NCI-H187 treated with DMSO at 0.1 percent for 48 hours (cell line): Measurements from ENCODE around the gene SENP1.
A peak's percentile ranks its signal among the peaks of the same experiment; 100 is the strongest.
"Not testable (repeated sequence)": the region's sequence is repeated elsewhere in the genome, so short reads cannot be mapped to it uniquely, and the experiment has no call there.

ENCODE experiments used
- DNase-seq: peaks from one replicate; lab custom pipeline; 2025; lab: John Stamatoyannopoulos, UW

The SENP1 gene

DNA sequence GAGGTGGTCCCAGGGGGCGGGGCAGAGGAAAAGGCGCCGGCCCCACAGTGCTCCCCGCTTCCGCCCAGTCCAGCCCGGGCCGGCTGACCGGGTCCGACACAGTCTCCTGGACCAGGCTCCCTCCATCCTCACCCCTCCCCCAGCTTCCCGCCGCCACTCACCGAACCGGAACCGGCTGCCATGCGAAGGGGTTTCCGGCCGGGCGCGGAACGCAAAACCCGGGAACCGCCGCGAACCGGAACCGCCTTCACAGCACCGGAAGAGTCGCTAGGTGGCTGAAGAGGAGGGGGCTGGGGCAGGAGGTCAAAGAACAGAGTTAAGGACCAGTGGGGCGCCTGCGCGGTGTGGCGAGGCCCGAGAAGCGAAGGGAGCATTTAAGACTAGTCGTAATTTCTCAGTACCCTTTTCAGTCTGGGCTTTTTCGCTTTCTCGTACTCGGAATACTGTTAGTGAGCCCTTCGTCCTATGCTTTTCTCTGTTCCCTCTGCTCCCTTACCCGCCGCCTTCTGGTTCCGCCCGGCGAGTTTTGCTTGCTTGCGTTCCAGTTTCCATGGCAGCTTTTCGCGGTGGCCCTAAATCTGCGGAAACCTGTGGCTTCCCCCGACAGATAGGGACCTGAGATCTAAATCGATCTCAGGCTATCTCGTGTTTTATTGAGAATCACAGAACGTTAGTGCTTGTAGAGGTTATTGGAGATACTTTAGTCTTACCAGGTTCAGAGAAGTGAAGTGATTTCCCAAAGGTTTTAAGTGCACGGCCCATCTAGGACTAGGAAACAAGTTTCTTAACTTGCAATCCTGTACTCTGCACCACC is at the start of gene SENP1:
Gene SENP1 (minus strand): TSS at position 213 of the 814 bp plus-strand sequence. CDS start 4,607 bp downstream, outside the sequence.
- peak; percentile 63 for DNase-seq

GRCh38 chr12:48151103-48151771 is 45.4 kb upstream of the SENP1 start:
- no peak for DNase-seq

DNA sequence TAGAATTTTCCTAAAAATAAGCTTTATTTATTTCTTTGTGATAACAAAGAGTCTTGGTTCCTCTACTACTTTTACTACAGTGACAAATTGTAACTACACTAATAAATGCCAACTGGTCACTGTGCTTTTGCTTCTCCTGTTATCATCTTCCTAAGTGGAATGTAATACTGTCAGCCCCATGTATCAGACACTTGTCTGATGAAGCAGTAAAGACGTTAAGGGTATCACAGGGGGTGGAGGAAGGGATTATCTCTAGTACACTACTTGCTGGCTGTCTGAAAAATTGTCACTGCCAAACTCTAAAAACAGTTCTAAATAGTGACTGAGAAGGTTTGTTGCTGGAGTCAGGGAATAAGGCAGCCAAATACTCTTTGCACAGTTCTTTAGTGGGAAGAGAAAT is 40.1 kb upstream of the SENP1 start:
- DNase-seq: no peak

DNA sequence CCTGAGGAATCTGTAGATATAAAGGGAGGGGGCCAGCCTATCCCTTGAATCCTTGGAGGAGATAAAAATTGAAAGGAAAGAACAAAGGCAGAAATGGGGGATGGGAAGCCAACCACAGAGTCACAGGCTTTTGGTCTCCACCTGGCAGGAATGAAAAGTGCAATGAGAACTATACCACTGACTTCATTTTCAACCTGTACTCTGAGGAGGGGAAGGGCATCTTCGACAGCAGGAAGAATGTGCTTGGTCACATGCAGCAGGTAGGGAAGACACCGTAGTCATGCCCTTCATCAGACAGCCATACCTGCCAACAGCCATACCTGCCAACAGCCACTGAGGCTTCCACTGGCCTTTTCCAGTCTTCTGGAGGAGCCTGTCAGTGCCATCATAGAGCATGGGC is 38.0 kb upstream of the SENP1 start:
- DNase-seq: no peak

DNA sequence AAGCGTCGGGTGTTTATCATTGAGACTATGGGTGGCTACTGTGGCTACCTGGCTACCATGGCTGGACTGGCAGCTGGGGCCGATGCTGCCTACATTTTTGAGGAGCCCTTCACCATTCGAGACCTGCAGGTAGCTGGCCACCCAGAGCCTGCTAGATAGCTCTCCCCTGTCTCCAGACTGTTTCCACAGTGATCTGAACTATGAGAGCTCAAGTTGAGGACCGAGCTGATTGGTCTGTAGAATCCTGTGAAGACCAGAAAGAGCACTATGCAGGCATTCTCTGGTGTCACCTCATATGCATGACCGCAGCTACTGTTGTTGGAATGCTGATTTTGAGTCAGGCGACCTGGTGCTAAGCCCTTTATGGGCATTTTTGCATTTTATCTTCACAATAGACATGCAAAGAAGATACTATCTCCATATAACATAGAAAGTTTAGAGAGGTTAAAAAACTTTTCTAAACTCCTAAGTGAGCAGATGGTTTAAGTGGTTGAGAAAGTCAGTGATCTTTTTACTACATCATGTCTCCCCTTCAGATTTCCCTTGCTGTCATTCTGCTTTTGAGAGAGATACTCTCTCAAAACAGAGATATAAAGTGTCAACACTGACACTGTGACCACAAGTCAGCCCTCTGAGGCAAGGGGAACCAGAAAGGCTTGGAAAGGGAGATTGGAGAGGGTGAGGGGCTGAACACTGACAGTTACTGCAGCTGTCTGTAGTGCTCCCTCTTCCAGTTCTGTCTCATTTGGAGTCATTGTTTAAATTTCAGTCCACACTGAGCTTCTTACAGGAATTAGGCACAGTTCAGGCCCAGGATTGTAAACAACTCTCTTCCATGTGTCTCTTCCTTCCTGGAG is 37.2 kb upstream of the SENP1 start:
- no peak for DNase-seq

DNA sequence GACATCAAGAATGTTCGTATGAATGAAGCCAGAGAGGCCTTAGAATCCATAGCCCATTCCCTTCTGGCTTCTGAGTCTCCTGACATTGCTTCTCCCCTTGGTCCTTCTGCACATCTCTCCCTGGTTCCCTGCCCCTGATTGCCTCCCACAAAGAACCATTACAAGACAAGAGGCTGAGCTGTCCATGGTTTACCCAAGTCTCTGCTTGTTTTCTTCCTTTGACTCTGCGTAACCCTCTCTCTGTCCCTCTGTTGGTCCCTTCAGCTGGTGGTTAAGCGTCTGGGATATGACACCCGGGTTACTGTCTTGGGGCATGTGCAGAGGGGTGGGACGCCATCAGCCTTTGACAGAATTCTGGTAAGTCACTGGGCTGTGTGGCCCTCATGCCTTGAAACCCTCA is 29.1 kb upstream of the SENP1 start:
- DNase-seq: no peak

GRCh38 chr12:48132826-48133225 is 26.9 kb upstream of the SENP1 start:
- DNase-seq: no peak

DNA sequence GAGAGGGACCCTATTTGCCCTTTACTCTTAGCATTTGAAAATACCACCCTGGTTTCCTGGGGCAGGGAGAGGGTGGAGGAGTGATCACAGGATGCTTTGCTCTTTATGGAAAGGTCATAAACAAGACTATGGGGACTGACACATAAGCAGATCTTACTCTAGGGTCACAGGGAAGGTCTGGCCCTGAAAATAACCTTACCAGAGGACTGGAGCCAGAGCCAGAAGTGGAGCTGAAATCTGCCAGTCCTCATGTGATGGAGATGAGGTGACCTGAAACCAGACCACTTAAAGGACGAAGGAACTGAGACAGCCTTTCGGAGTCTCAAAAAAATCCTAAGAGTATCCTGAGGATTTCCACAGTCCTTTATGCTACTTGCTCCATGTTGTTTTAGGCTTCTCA is 25.6 kb upstream of the SENP1 start:
- no peak for DNase-seq

DNA sequence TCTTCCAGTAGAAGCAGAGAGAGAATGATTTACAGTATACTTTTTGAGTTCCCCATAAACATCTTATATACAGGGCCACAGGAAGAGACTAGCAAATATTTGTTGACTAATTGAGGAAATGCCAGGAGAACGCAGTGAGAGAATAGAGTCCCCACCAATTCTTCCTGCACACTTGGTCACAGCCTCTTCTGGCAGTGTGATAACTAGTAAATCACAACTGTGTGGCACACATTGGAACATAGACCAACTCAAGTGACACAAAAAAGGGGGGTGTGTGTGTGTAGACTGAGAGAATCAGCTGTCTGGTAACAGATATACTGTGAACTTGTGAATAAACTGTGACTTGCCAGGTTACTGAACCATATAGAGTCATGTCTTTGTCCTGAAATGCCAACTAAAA is 23.5 kb upstream of the SENP1 start:
- DNase-seq: no peak

GRCh38 chr12:48128800-48129199 is 22.9 kb upstream of the SENP1 start:
- DNase-seq: no peak

GRCh38 chr12:48126953-48127630 is 21.2 kb upstream of the SENP1 start:
- no peak for DNase-seq

- no peak for DNase-seq
Measured at GRCh38 chr12:48125985-48126384, 20.1 kb upstream of the SENP1 start.

DNA sequence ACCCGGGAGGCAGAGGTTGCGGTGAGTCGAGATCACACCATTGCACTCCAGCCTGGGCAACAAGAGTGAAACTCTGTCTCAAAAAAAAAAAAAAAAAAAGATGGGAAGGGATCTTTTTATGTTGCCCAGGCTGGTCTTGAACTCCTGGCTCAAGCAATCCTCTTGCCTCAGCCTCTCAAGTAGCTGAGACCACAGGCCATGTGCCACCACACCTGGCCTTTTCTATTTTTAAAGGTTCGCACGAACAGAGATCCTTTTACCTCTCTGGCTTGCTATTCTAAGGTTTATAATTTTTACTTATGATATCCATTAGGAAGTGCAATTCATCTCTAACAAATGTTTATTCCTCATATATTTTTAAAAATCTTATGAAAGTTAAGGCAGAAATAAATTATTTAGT is 19.7 kb upstream of the SENP1 start:
- DNase-seq: not testable (repeated sequence)

GRCh38 chr12:48123169-48123568 is 17.3 kb upstream of the SENP1 start:
- no peak for DNase-seq

DNA sequence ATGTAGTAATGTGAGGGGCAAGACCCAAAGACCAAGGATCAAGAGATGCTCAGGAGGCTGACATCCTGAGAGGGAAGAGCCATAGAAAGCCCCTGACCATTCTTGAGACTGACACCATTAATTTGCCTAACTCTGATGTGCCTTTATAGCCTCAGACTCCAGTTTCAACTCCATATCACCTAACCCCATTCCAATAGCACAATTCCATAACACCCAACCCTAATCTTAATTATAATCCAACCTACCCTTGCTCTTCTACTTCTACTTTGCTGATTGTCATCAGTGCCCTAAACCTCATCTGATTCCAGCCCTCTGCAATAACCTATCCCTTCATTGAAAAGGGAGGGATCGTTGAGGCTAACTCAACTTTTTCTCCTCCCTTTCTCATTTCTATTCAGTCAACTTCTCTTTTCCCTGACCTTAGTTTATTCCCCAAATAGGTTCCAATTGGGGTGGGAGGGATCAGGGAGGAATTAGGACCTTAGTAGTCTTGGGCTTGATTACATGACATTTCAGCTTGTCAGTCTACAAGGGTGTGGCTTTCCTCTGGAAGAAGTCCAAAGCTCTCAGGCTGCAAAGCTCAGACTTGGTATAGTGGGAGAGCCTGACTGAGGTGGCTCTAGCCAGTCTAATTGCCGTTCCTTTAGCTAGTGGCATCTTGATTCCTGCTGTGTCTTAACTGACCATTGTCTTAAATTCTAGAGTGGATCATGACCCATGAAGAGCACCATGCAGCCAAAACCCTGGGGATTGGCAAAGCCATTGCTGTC is 16.4 kb upstream of the SENP1 start:
- no peak for DNase-seq

GRCh38 chr12:48121522-48121921 is 15.6 kb upstream of the SENP1 start:
- DNase-seq: no peak

GRCh38 chr12:48119834-48120195 is 13.9 kb upstream of the SENP1 start:
- no peak for DNase-seq

DNA sequence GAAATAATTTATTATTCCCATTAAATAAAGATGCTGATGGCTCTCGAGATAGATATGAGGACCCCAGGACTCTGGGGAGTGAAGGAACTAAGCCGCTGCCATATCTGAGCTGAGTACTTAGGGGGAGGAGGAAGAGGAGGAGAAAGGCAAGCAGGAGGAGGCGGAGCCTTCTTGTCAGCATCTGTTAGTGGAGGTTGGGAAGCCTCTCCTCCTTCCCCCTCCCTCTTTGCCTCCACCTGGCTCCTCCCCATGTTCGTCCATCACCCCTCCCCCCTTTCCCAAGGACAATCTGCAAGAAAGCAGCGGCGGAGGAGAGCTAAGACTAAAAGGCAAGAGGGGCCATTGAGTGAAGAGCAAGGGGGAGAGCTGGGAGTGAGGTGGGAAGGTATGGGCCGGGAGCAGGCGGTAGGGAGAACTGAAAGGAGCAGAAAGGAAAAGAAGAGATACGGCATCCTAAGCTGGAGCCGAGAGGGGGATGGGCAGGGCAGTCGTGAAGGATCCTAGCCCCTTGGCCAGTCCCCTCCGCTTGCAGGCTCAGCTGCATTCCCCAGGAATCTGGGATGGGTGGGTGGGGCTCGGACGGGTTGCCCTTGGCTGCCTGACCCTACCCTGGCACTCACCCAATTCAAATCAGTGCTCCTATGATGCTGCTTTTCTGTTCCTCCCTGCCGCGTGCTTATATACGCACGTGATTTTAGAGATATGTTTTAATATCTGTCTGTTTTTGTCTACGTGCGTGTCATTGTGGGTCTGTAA is 13.4 kb upstream of the SENP1 start, which contains the start of gene PFKM:
Gene PFKM (plus strand): TSS at position 287 of the 756 bp plus-strand sequence. CDS start 3,411 bp downstream, outside the sequence.
- peak; percentile 92 for DNase-seq

GRCh38 chr12:48118284-48118871 is 12.5 kb upstream of the SENP1 start:
- no peak for DNase-seq

- DNase-seq: no peak
Measured at GRCh38 chr12:48115957-48116356, 10.1 kb upstream of the SENP1 start.
